ENCODE results near the gene BMP5. TPM values are rescaled to one million over a fixed set of nuclear protein-coding genes. Genes with fewer than 3 reads are reported as not detected.

Gene BMP5
- polyA plus RNA-seq (2013, experiment 1 of 2), result 8.7 TPM
- polyA plus RNA-seq (2013, experiment 2 of 2), result 9.5 TPM

GRCh38 chr6:55875400-55875799, at the start of gene BMP5:
BMP5 (minus strand) TSS chr6:55875590; CDS start chr6:55874865, 725 bp downstream.
- no peak within 1 kb of the TSS for H2AFZ ChIP-seq (ENCODE audit: low read depth, low read length)
- no peaks in the 10 kb centered on the region for H3K79me1 ChIP-seq (replicated peaks; ENCODE audit: low read length, poor library complexity, severe bottlenecking)
- peak; percentile 43 for DNase-seq
- H2BK5ac ChIP-seq (ENCODE audit: low read depth, low read length, poor library complexity, severe bottlenecking), result no peak within 1 kb of the TSS
- H2AK5ac ChIP-seq (ENCODE audit: low read length, severe bottlenecking), result no peak within 1 kb of the TSS
- no peak within 1 kb of the TSS for H3K4ac ChIP-seq (ENCODE audit: low read depth in 1 of 2, low read length in 2 of 2)
- no peak within 1 kb of the TSS for H2BK12ac ChIP-seq (ENCODE audit: low read length in 2 of 2)
- H2BK120ac ChIP-seq (ENCODE audit: low read depth, low read length), result no peak within 1 kb of the TSS
- no peak within 1 kb of the TSS for H3K14ac ChIP-seq (ENCODE audit: low read length in 2 of 2)
- no peak within 1 kb of the TSS for H3K4me2 ChIP-seq (ENCODE audit: low read length, poor library complexity, severe bottlenecking)
- no peak within 1 kb of the TSS for H3K23ac ChIP-seq (ENCODE audit: low read length in 2 of 2)
- H2BK15ac ChIP-seq (ENCODE audit: low read depth, poor library complexity, severe bottlenecking), result no peak within 1 kb of the TSS
- H3K4me1 ChIP-seq (ENCODE audit: control insufficient read depth, insufficient read depth, low read depth, low read length), result no peaks in the 10 kb centered on the region
- H4K8ac ChIP-seq (ENCODE audit: low read length), result no peak within 1 kb of the TSS
- H4K91ac ChIP-seq (ENCODE audit: low read length), result no peak within 1 kb of the TSS
- no CpG with 5 or more reads among the region's 2 CpGs for WGBS
- H3K27ac ChIP-seq (ENCODE audit: low read length, poor library complexity, severe bottlenecking), result no peak within 1 kb of the TSS
- H3K36me3 ChIP-seq (ENCODE audit: control insufficient read depth in 1 of 2, insufficient read depth in 2 of 2, low read depth in 1 of 2, low read length in 2 of 2), result no peaks in the 10 kb centered on the region
- H3K4me3 ChIP-seq (ENCODE audit: insufficient read depth in 1 of 2, low read depth in 1 of 2, low read length in 2 of 2), result no peak within 1 kb of the TSS
- no peaks in the 10 kb centered on the region for H3K9me3 ChIP-seq (ENCODE audit: control insufficient read depth, low read length)
- no peak within 1 kb of the TSS for H3K9ac ChIP-seq (ENCODE audit: low read length)
- peak within 1 kb of the TSS in 1 of 2 experiments; percentile 29 for H3K18ac ChIP-seq (ENCODE audit: low read depth in 1 of 2, low read length in 2 of 2)
- H3K27me3 ChIP-seq (ENCODE audit: control insufficient read depth in 1 of 2, insufficient read depth in 1 of 2, low read length in 2 of 2), result no peaks in the 10 kb centered on the region

- no peak overlapping the region for H3K9ac ChIP-seq (ENCODE audit: low read length)
- no peak overlapping the region for H3K4ac ChIP-seq (ENCODE audit: low read depth in 1 of 2, low read length in 2 of 2)
- no peak overlapping the region for H3K23ac ChIP-seq (ENCODE audit: low read length in 2 of 2)
- H2BK15ac ChIP-seq (ENCODE audit: low read depth, poor library complexity, severe bottlenecking), result no peak overlapping the region
- no peak overlapping the region for H2AFZ ChIP-seq (ENCODE audit: low read depth, low read length)
- no peaks in the 10 kb centered on the region for H3K36me3 ChIP-seq (ENCODE audit: control insufficient read depth in 1 of 2, insufficient read depth in 2 of 2, low read depth in 1 of 2, low read length in 2 of 2)
- no peak overlapping the region for H4K91ac ChIP-seq (ENCODE audit: low read length)
- no peak for DNase-seq
- H3K27me3 ChIP-seq (ENCODE audit: control insufficient read depth in 1 of 2, insufficient read depth in 1 of 2, low read length in 2 of 2), result no peaks in the 10 kb centered on the region
- no peaks in the 10 kb centered on the region for H3K4me1 ChIP-seq (ENCODE audit: control insufficient read depth, insufficient read depth, low read depth, low read length)
- no peak overlapping the region for H3K27ac ChIP-seq (ENCODE audit: low read length, poor library complexity, severe bottlenecking)
- no peak overlapping the region for H3K14ac ChIP-seq (ENCODE audit: low read length in 2 of 2)
- no peaks in the 10 kb centered on the region for H3K9me3 ChIP-seq (ENCODE audit: control insufficient read depth, low read length)
- no peak overlapping the region for H3K4me2 ChIP-seq (ENCODE audit: low read length, poor library complexity, severe bottlenecking)
- no peak overlapping the region for H3K4me3 ChIP-seq (ENCODE audit: insufficient read depth in 1 of 2, low read depth in 1 of 2, low read length in 2 of 2)
- H2BK120ac ChIP-seq (ENCODE audit: low read depth, low read length), result no peak overlapping the region
- H2BK5ac ChIP-seq (ENCODE audit: low read depth, low read length, poor library complexity, severe bottlenecking), result no peak overlapping the region
- H2BK12ac ChIP-seq (ENCODE audit: low read length in 2 of 2), result no peak overlapping the region
- H4K8ac ChIP-seq (ENCODE audit: low read length), result no peak overlapping the region
- H3K79me1 ChIP-seq (replicated peaks; ENCODE audit: low read length, poor library complexity, severe bottlenecking), result no peaks in the 10 kb centered on the region
- H3K18ac ChIP-seq (ENCODE audit: low read depth in 1 of 2, low read length in 2 of 2), result no peak overlapping the region
- no peak overlapping the region for H2AK5ac ChIP-seq (ENCODE audit: low read length, severe bottlenecking)
Measured at GRCh38 chr6:55922406-55922805, 47.0 kb upstream of the BMP5 start.

GRCh38 chr6:55919716-55920308, 44.4 kb upstream of the BMP5 start:
- no peak overlapping the region for H3K4me3 ChIP-seq (ENCODE audit: insufficient read depth in 1 of 2, low read depth in 1 of 2, low read length in 2 of 2)
- peak overlapping the region; percentile 2 for H2AK5ac ChIP-seq (ENCODE audit: low read length, severe bottlenecking)
- no peak overlapping the region for H3K4me2 ChIP-seq (ENCODE audit: low read length, poor library complexity, severe bottlenecking)
- peak overlapping the region; percentile 27 for H2AFZ ChIP-seq (ENCODE audit: low read depth, low read length)
- no peaks in the 10 kb centered on the region for H3K4me1 ChIP-seq (ENCODE audit: control insufficient read depth, insufficient read depth, low read depth, low read length)
- no peaks in the 10 kb centered on the region for H3K79me1 ChIP-seq (replicated peaks; ENCODE audit: low read length, poor library complexity, severe bottlenecking)
- H3K27ac ChIP-seq (ENCODE audit: low read length, poor library complexity, severe bottlenecking), result no peak overlapping the region
- no peak for DNase-seq
- no peak overlapping the region for H4K91ac ChIP-seq (ENCODE audit: low read length)
- no peaks in the 10 kb centered on the region for H3K9me3 ChIP-seq (ENCODE audit: control insufficient read depth, low read length)
- peak overlapping the region in 1 of 2 experiments; percentile 59 for H3K23ac ChIP-seq (ENCODE audit: low read length in 2 of 2)
- H2BK12ac ChIP-seq (ENCODE audit: low read length in 2 of 2), result no peak overlapping the region
- H2BK120ac ChIP-seq (ENCODE audit: low read depth, low read length), result no peak overlapping the region
- no peak overlapping the region for H3K9ac ChIP-seq (ENCODE audit: low read length)
- 62% methylated on average over 3 of the region's 5 CpGs for WGBS
- H4K8ac ChIP-seq (ENCODE audit: low read length), result no peak overlapping the region
- H3K14ac ChIP-seq (ENCODE audit: low read length in 2 of 2), result peak overlapping the region in 1 of 2 experiments; percentile 71
- H3K4ac ChIP-seq (ENCODE audit: low read depth in 1 of 2, low read length in 2 of 2), result no peak overlapping the region
- no peak overlapping the region for H2BK15ac ChIP-seq (ENCODE audit: low read depth, poor library complexity, severe bottlenecking)
- no peaks in the 10 kb centered on the region for H3K36me3 ChIP-seq (ENCODE audit: control insufficient read depth in 1 of 2, insufficient read depth in 2 of 2, low read depth in 1 of 2, low read length in 2 of 2)
- H3K18ac ChIP-seq (ENCODE audit: low read depth in 1 of 2, low read length in 2 of 2), result peak overlapping the region in 1 of 2 experiments; percentile 8
- no peaks in the 10 kb centered on the region for H3K27me3 ChIP-seq (ENCODE audit: control insufficient read depth in 1 of 2, insufficient read depth in 1 of 2, low read length in 2 of 2)
- no peak overlapping the region for H2BK5ac ChIP-seq (ENCODE audit: low read depth, low read length, poor library complexity, severe bottlenecking)

- Histone ChIP-seq H3K4ac (ENCODE audit: low read depth in 1 of 2, low read length in 2 of 2) (no peak overlapping the region), H4K8ac (ENCODE audit: low read length) (no peak overlapping the region), H3K9me3 (ENCODE audit: control insufficient read depth, low read length) (no peaks in the 10 kb centered on the region)
Measured at GRCh38 chr6:55918639-55919038, 43.2 kb upstream of the BMP5 start.

More at GRCh38 chr6:55918639-55919038, 43.2 kb upstream of the BMP5 start:
- no peak overlapping the region for H3K18ac ChIP-seq (ENCODE audit: low read depth in 1 of 2, low read length in 2 of 2)
- H2BK15ac ChIP-seq (ENCODE audit: low read depth, poor library complexity, severe bottlenecking), result no peak overlapping the region
- H2BK5ac ChIP-seq (ENCODE audit: low read depth, low read length, poor library complexity, severe bottlenecking), result no peak overlapping the region
- H3K9ac ChIP-seq (ENCODE audit: low read length), result peak overlapping the region; percentile 93
- no peak overlapping the region for H2AK5ac ChIP-seq (ENCODE audit: low read length, severe bottlenecking)
- WGBS, result no CpG with 5 or more reads among the region's 2 CpGs
- no peaks in the 10 kb centered on the region for H3K79me1 ChIP-seq (replicated peaks; ENCODE audit: low read length, poor library complexity, severe bottlenecking)
- H3K4me3 ChIP-seq (ENCODE audit: insufficient read depth in 1 of 2, low read depth in 1 of 2, low read length in 2 of 2), result peak overlapping the region in 1 of 2 experiments; percentile 57
- no peak overlapping the region for H2BK120ac ChIP-seq (ENCODE audit: low read depth, low read length)
- H3K23ac ChIP-seq (ENCODE audit: low read length in 2 of 2), result no peak overlapping the region
- H3K27me3 ChIP-seq (ENCODE audit: control insufficient read depth in 1 of 2, insufficient read depth in 1 of 2, low read length in 2 of 2), result no peaks in the 10 kb centered on the region
- no peak overlapping the region for H4K91ac ChIP-seq (ENCODE audit: low read length)
- H3K4me1 ChIP-seq (ENCODE audit: control insufficient read depth, insufficient read depth, low read depth, low read length), result no peaks in the 10 kb centered on the region
- no peak overlapping the region for H3K4me2 ChIP-seq (ENCODE audit: low read length, poor library complexity, severe bottlenecking)
- no peak for DNase-seq
- H3K36me3 ChIP-seq (ENCODE audit: control insufficient read depth in 1 of 2, insufficient read depth in 2 of 2, low read depth in 1 of 2, low read length in 2 of 2), result no peaks in the 10 kb centered on the region
- no peak overlapping the region for H3K14ac ChIP-seq (ENCODE audit: low read length in 2 of 2)
- no peak overlapping the region for H2BK12ac ChIP-seq (ENCODE audit: low read length in 2 of 2)
- no peak overlapping the region for H2AFZ ChIP-seq (ENCODE audit: low read depth, low read length)
- H3K27ac ChIP-seq (ENCODE audit: low read length, poor library complexity, severe bottlenecking), result no peak overlapping the region
